ENCODE data around the gene MAPK8IP1. TPM values are rescaled to one million over a fixed set of nuclear protein-coding genes. Genes with fewer than 3 reads are reported as not detected.

Gene MAPK8IP1
- total and polyA plus RNA-seq, 4 donors, result 0.78 to 2.7 (median 1.4) TPM

- no peak overlapping the region for H3K27ac ChIP-seq (ENCODE audit: low read depth in 1 of 2, low read length in 2 of 2)
- peaks cover 5 to 16% (median 11%) of the 10 kb centered on the region in 4 donors for H3K4me1 ChIP-seq (ENCODE audit: control insufficient read depth in 4 of 4, insufficient read depth in 4 of 4, low read length in 3 of 4)
- TF ChIP-seq JUND (IDR thresholded peaks at IDR 0.05) (no peak), YY1 (IDR thresholded peaks at IDR 0.05) (no peak), ZBTB33 (IDR thresholded peaks at IDR 0.05) (no peak), REST (IDR thresholded peaks at IDR 0.05) (no peak), RAD21 (IDR thresholded peaks at IDR 0.05) (no peak), SP1 (IDR thresholded peaks at IDR 0.05) (no peak)
- TF ChIP-seq, protein P1, sequence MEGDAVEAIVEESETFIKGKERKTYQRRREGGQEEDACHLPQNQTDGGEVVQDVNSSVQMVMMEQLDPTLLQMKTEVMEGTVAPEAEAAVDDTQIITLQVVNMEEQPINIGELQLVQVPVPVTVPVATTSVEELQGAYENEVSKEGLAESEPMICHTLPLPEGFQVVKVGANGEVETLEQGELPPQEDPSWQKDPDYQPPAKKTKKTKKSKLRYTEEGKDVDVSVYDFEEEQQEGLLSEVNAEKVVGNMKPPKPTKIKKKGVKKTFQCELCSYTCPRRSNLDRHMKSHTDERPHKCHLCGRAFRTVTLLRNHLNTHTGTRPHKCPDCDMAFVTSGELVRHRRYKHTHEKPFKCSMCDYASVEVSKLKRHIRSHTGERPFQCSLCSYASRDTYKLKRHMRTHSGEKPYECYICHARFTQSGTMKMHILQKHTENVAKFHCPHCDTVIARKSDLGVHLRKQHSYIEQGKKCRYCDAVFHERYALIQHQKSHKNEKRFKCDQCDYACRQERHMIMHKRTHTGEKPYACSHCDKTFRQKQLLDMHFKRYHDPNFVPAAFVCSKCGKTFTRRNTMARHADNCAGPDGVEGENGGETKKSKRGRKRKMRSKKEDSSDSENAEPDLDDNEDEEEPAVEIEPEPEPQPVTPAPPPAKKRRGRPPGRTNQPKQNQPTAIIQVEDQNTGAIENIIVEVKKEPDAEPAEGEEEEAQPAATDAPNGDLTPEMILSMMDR (IDR thresholded peaks at IDR 0.05; ENCODE audit: low read depth, low read length, missing input control), result no peak
- DNase-seq (ENCODE audit: low spot score), result no peak
- H3K36me3 ChIP-seq (ENCODE audit: control insufficient read depth in 4 of 4, insufficient read depth in 3 of 4, low read depth in 1 of 4, low read length in 3 of 4), result peaks cover 0 to 3% (median 0%) of the 10 kb centered on the region in 4 donors
- H3K9ac ChIP-seq (ENCODE audit: low read depth in 1 of 2, low read length in 2 of 2), result no peak overlapping the region
- H3K9me3 ChIP-seq (ENCODE audit: control insufficient read depth in 4 of 4, low read length in 3 of 4), result no peaks in the 10 kb centered on the region
- H3K4me3 ChIP-seq (ENCODE audit: low read depth in 1 of 3, low read length in 3 of 3), result no peak overlapping the region
- H3K27me3 ChIP-seq (ENCODE audit: control insufficient read depth in 4 of 4, insufficient read depth in 4 of 4, low read length in 3 of 4), result no peaks in the 10 kb centered on the region
- 96% methylated on average over 56 of the region's 56 CpGs for WGBS
Observed at GRCh38 chr11:45902452-45903380, 17.3 kb downstream of the MAPK8IP1 start.

DNA sequence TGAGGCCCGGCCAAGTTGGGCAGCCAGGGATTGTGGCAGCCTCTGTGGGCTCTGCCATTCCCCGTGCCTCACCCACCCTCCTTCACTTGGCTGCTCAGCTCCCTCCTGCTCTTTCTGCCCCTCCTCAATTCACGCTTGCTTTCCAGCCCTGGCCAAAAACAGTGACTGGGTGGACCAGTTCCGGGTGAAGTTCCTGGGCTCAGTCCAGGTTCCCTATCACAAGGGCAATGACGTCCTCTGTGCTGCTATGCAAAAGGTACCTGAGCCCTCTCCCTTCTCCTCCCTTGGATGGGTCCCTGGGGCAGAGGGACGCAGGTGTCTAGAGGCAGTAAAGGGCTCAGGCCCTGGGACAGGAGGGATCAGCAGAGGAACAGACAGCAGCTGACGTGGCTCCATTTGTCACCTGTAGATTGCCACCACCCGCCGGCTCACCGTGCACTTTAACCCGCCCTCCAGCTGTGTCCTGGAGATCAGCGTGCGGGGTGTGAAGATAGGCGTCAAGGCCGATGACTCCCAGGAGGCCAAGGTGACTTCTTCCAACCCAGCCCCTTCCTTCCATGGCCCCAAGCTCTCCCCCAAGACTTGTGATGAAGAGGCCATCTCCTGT lies 19.0 kb downstream of the MAPK8IP1 start:
- Histone ChIP-seq H3K27me3 (ENCODE audit: control insufficient read depth in 4 of 4, insufficient read depth in 4 of 4, low read length in 3 of 4) (no peaks in the 10 kb centered on the region), H3K9ac (ENCODE audit: low read depth in 1 of 2, low read length in 2 of 2) (no peak overlapping the region), H3K36me3 (ENCODE audit: control insufficient read depth in 4 of 4, insufficient read depth in 3 of 4, low read depth in 1 of 4, low read length in 3 of 4) (peaks cover 0 to 3% (median under 1%) of the 10 kb centered on the region in 4 donors), H3K27ac (ENCODE audit: low read depth in 1 of 2, low read length in 2 of 2) (no peak overlapping the region), H3K4me1 (ENCODE audit: control insufficient read depth in 4 of 4, insufficient read depth in 4 of 4, low read length in 3 of 4) (peaks cover 2 to 12% (median 9%) of the 10 kb centered on the region in 4 donors), H3K9me3 (ENCODE audit: control insufficient read depth in 4 of 4, low read length in 3 of 4) (no peaks in the 10 kb centered on the region), H3K4me3 (ENCODE audit: low read depth in 1 of 3, low read length in 3 of 3) (no peak overlapping the region)
- 84% methylated on average over 15 of the region's 15 CpGs for WGBS
- no peak for DNase-seq (ENCODE audit: low spot score)
- TF ChIP-seq HNF4A (conservative IDR thresholded peaks at IDR 0.05), result no peak
